Natural killer cell (primary cell): ENCODE measurements around the gene RPS16. TPM values are rescaled to one million over a fixed set of nuclear protein-coding genes. Genes with fewer than 3 reads are reported as not detected.

Experiments
- ATAC-seq, 3 donors: fragments of 150-1000 bp in 2 of 3; fragments of 200-7000 bp in 1 of 3; cut with Tn5 transposase; 1 replicate in 1 of 3; 2 replicates in 2 of 3; pipeline ENCODE4 v1.10.0; 2021; ENCODE audit warnings: mild to moderate bottlenecking in 2 of 3, moderate library complexity in 2 of 3
- DNase-seq, 2 donors: peaks; one replicate each; pipeline versions ENCODE4 v3.0.0 to v3.0.0-alpha.2; 2013 to 2021; ENCODE audit warnings: mixed read lengths in 1 of 2
- H3K27ac ChIP-seq: one replicate; pipeline ENCODE4 v1.5.1; 2013; ENCODE audit warnings: mild to moderate bottlenecking, low read length
- H3K27me3 ChIP-seq: one replicate; pipeline ENCODE4 v1.6.1; 2013; ENCODE audit warnings: low read length; ENCODE audit not compliant: control insufficient read depth, insufficient read depth
- H3K36me3 ChIP-seq: one replicate; pipeline ENCODE4 v1.6.1; 2013; ENCODE audit warnings: low read length; ENCODE audit not compliant: control insufficient read depth, insufficient read depth
- H3K4me1 ChIP-seq: one replicate; pipeline ENCODE4 v1.6.1; 2013; ENCODE audit warnings: low read length; ENCODE audit not compliant: control insufficient read depth, insufficient read depth
- H3K4me3 ChIP-seq: one replicate; pipeline ENCODE4 v1.5.1; 2013; ENCODE audit warnings: low read length
- H3K9me3 ChIP-seq: one replicate; pipeline ENCODE4 v1.6.1; 2013; ENCODE audit warnings: low read length; ENCODE audit not compliant: control insufficient read depth, insufficient read depth
- H3K27ac Mint-ChIP-seq, 2 donors: one replicate each; pipeline ENCODE4 v1.8.0; 2022; ENCODE audit warnings: mild to moderate bottlenecking in 2 of 2, mixed read lengths in 2 of 2, moderate library complexity in 1 of 2
- H3K27me3 Mint-ChIP-seq, 2 donors: one replicate each; pipeline ENCODE4 v1.8.0; 2022; ENCODE audit warnings: low read depth in 2 of 2, mixed read lengths in 2 of 2
- H3K36me3 Mint-ChIP-seq: one replicate; pipeline ENCODE4 v1.8.0; 2022; ENCODE audit warnings: mixed read lengths
- H3K4me1 Mint-ChIP-seq, 2 donors: one replicate each; pipeline ENCODE4 v1.8.0; 2022; ENCODE audit warnings: mixed read lengths in 2 of 2
- H3K4me3 Mint-ChIP-seq: one replicate; pipeline ENCODE4 v1.8.0; 2022; ENCODE audit warnings: mild to moderate bottlenecking, moderate library complexity, mixed read lengths
- H3K9me3 Mint-ChIP-seq, 2 donors: one replicate each; pipeline ENCODE4 v1.8.0; 2022; ENCODE audit warnings: mixed read lengths in 2 of 2
- WGBS: methylation state at CpG from one replicate; pipeline ENCODE4 v1.1.7; 2013; ENCODE audit warnings: missing lambda C conversion rate; ENCODE audit not compliant: insufficient coverage; 5-methylcytosine and 5-hydroxymethylcytosine counted together
- intact Hi-C: fragments of 100-400 bp; cut with micrococcal nuclease; formaldehyde crosslinking; loops from one replicate; pipeline ENCODE4 v1.14.2; 2022
- total RNA-seq, 4 donors: library from RNA; stranded (reverse); fragments of 120-200 nt in 1 of 4; gene quantifications; one replicate each; pipeline versions ENCODE4 v1.2.3 to v1.2.4, GENCODE V29; 2013 to 2022
- TF ChIP-seq, protein P1 (sequence below): fragments of 200-600 bp; IDR thresholded peaks from one replicate; pipeline ENCODE4 v1.8.0; 2022; ENCODE audit warnings: antibody characterized with exemption

Gene RPS16
- total RNA-seq, 3 donors from 2014 or later (not counting 1 experiment from before 2014, with no cell fraction given): 1,227 to 1,543 (median 1,399) TPM

DNA sequence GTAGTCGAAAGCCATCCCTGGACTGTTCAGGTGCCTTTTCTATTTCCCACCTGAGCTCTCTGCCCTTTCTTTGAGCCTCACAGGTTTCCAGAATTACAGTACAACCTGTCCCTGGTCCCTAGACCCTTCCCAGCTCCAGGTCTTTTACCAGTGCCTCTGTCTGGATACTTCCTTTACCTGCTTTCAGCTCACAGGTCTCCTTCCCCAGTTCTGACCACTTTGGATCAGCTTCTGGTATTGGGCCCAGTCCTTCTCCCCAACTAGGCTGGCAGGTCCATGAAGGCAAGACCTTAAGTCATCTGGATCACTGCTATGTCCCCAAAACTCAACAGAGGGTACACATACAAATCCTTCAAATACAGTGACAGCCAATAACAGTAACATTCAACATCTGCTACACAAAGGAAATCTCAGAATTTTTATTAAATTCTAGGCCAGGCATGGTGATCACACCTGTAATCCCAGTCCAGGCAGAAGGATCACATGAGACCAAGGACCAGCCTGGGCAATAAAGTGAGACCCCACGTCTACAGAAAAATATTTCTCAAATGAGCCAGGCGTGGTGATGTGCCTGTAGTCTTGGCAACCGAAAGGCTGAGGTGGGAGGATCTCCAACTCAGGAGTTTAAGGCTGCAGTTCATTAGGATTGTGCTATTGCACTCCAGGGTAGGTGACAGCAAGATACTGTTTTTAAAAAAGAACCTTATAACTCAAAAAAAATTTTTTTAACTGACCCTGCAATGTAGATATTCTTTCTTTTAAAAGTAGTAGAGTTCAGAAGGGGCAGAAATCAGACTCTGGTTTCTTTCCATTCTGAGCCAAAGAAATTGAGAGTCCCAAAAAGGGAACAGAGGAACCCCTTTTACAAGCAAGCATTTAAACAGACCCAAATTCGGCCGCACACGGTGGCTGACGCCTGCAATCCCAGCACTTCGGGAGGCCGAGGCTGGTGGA, 1.3 kb downstream of the RPS16 start:
- H3K27ac Mint-ChIP-seq: peak overlapping the region; percentile 96 to 98
- H3K4me1 ChIP-seq: peaks cover 32% of the 10 kb centered on the region
- H3K36me3 ChIP-seq: peaks cover 28% of the 10 kb centered on the region
- H3K4me3 ChIP-seq: peak overlapping the region; percentile 76
- WGBS: 59% methylated on average over 10 of the region's 10 CpGs
- peak overlapping the region; percentile 99 for H3K4me3 Mint-ChIP-seq
- H3K27me3 ChIP-seq: no peaks in the 10 kb centered on the region
- peaks cover 27 to 36% of the 10 kb centered on the region in 2 donors for H3K4me1 Mint-ChIP-seq
- peak overlapping the region; percentile 16 for H3K27ac ChIP-seq
- DNase-seq: no peak
- H3K27me3 Mint-ChIP-seq: no peaks in the 10 kb centered on the region
- ATAC-seq: no peak
- H3K9me3 ChIP-seq: no peaks in the 10 kb centered on the region
- TF ChIP-seq, protein P1, sequence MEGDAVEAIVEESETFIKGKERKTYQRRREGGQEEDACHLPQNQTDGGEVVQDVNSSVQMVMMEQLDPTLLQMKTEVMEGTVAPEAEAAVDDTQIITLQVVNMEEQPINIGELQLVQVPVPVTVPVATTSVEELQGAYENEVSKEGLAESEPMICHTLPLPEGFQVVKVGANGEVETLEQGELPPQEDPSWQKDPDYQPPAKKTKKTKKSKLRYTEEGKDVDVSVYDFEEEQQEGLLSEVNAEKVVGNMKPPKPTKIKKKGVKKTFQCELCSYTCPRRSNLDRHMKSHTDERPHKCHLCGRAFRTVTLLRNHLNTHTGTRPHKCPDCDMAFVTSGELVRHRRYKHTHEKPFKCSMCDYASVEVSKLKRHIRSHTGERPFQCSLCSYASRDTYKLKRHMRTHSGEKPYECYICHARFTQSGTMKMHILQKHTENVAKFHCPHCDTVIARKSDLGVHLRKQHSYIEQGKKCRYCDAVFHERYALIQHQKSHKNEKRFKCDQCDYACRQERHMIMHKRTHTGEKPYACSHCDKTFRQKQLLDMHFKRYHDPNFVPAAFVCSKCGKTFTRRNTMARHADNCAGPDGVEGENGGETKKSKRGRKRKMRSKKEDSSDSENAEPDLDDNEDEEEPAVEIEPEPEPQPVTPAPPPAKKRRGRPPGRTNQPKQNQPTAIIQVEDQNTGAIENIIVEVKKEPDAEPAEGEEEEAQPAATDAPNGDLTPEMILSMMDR: no peak
- peaks cover 13% of the 10 kb centered on the region for H3K36me3 Mint-ChIP-seq
- intact Hi-C loops: loop anchor here (1.0 kb wide), 1 partner anchor 22 kb away; the partner anchor contains the start of gene PLEKHG2
- no peaks in the 10 kb centered on the region for H3K9me3 Mint-ChIP-seq

DNA sequence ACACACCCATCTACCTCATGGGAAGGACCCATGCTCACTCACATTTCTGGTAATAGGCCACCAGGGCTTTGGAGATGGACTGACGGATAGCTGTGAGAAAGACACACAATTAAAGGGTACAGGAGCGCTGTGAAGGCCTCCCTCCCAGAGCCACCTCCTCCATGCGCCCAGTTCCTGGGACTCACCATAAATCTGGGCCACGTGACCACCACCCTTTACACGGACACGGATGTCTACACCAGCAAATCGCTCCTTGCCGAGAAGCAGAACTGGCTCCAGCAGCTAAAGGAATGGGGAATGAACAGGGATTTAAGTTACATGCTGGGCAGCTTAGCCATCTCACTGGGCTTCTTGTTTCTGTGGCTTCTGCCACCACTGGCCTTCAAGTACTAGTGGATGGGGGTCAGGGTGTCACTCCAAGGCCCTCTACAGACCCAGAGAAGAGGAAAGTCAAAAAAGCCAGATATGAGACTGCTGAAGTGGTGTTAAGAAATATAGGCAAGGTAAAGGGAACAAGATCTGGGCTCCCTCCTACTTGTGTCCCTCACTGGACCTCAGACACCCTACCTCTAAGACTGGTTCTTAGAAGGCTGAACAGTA, 2.2 kb downstream of the RPS16 start:
- DNase-seq: peak in 1 of 2 donors; percentile 16
- no peaks in the 10 kb centered on the region for H3K9me3 Mint-ChIP-seq
- H3K4me3 ChIP-seq: no peak overlapping the region
- whole genome bisulfite sequencing: 95% methylated on average over 8 of the region's 8 CpGs
- peak overlapping the region; percentile 62 to 98 for H3K27ac Mint-ChIP-seq
- H3K4me3 Mint-ChIP-seq: peak overlapping the region; percentile 35
- TF ChIP-seq, protein P1: no peak
- no peak for ATAC-seq
- peaks cover 32% of the 10 kb centered on the region for H3K4me1 ChIP-seq
- no peaks in the 10 kb centered on the region for H3K27me3 Mint-ChIP-seq
- no peaks in the 10 kb centered on the region for H3K9me3 ChIP-seq
- H3K27me3 ChIP-seq: no peaks in the 10 kb centered on the region
- intact Hi-C loops: no loop called here
- peaks cover 13% of the 10 kb centered on the region for H3K36me3 Mint-ChIP-seq
- peaks cover 27 to 36% of the 10 kb centered on the region in 2 donors for H3K4me1 Mint-ChIP-seq
- H3K36me3 ChIP-seq: peaks cover 28% of the 10 kb centered on the region
- no peak overlapping the region for H3K27ac ChIP-seq

DNA sequence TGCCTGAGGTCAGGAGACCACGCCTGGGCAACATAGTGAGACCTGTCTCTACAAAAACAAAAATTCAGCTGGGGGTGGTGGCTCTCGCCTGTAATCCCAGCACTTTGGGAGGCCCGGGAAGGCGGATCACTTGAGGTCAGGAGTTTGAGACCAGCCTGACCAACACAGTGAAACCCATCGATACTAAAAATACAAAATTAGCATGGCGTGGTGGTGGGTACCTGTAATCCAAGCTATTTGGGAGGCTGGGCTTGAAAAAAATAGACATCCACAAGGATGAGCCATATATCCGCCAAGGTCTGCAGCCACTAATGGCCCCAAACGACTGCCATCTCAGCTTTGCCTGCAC, 3.1 kb downstream of the RPS16 start:
- H3K36me3 Mint-ChIP-seq: peaks cover 13% of the 10 kb centered on the region
- Histone ChIP-seq H3K4me1 (peaks cover 32% of the 10 kb centered on the region), H3K9me3 (no peaks in the 10 kb centered on the region), H3K27me3 (no peaks in the 10 kb centered on the region), H3K4me3 (no peak overlapping the region), H3K27ac (no peak overlapping the region), H3K36me3 (peaks cover 28% of the 10 kb centered on the region)
- DNase-seq (no peak), ATAC-seq (no peak)
- TF ChIP-seq, protein P1: no peak
- H3K27me3 Mint-ChIP-seq: no peaks in the 10 kb centered on the region
- H3K4me3 Mint-ChIP-seq: no peak overlapping the region
- intact Hi-C loops: no loop called here
- peaks cover 27 to 36% of the 10 kb centered on the region in 2 donors for H3K4me1 Mint-ChIP-seq
- 93% methylated on average over 8 of the region's 8 CpGs for WGBS
- peak overlapping the region in 1 of 2 donors; percentile 34 for H3K27ac Mint-ChIP-seq
- no peaks in the 10 kb centered on the region for H3K9me3 Mint-ChIP-seq
